SH-SY5Y (cell line): Measurements from ENCODE around the gene TRIM59.

Experiments used
- GATA2 ChIP-seq: IDR thresholded peaks from 2 replicates; pipeline ENCODE4 v1.6.1; 2011; ENCODE audit warnings: mild to moderate bottlenecking, low read depth, low read length
- GATA3 ChIP-seq: IDR thresholded peaks from 2 replicates; pipeline ENCODE4 v1.6.1; 2011; ENCODE audit warnings: low read depth, mild to moderate bottlenecking, low read length, moderate library complexity

DNA sequence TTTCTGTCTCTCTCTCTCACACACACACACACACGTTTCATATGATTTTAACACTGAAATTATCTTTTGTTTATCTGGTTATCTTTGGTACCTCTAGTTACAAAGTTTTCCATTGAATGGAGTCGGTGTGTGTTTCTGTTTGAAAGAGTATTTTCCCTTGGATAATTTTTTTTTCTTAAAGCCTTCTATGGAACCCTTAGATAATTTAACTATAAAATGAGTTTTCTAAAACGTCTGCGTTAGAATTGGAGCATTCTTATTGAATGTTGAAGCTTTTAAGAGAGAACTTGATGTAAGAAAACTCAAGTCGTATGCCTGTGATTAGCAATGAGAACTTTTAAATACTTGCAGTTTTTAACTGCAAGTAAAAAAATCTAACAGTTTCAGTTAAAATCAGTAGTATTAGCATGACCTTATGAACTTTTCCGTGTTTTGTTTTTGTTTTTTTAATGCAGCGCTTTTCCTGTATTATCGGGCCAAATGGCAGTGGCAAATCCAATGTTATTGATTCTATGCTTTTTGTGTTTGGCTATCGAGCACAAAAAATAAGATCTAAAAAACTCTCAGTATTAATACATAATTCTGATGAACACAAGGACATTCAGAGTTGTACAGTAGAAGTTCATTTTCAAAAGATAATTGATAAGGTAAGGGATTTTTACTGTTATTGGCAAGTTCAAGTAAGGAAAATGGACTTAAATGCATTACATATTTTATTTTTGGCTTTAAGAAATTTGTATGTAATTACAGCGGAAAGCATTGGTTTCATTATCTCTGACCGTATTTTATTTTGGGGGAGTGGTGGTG is 47.2 kb downstream of the TRIM59 start:
- no peak for TF ChIP-seq GATA2
- no peak for TF ChIP-seq GATA3
